SU-DHL-6 (cell line): ENCODE results near the gene CTTN.
"Not testable (repeated sequence)": the region's sequence is repeated elsewhere in the genome, so short reads cannot be mapped to it uniquely, and the experiment has no call there.

ENCODE experiments used
- H2AFZ ChIP-seq: fragments of 200-600 bp; sonication (generic); 2 replicates; pipeline ENCODE4 v1.6.1; 2014; ENCODE audit warnings: low read depth, mild to moderate bottlenecking, moderate library complexity, mixed read lengths, antibody characterized with exemption, low read length; ENCODE audit not compliant: severe bottlenecking
- H3F3A ChIP-seq: fragments of 200-600 bp; shearing (Covaris generic); 2 replicates; pipeline ENCODE4 v1.6.0; 2016; ENCODE audit warnings: antibody characterized with exemption, mild to moderate bottlenecking; ENCODE audit not compliant: insufficient read depth
- H3K27ac ChIP-seq: fragments of 200-600 bp; sonication (generic); 2 replicates; pipeline ENCODE4 v1.5.1; 2016; ENCODE audit warnings: low read depth, mild to moderate bottlenecking, low read length, moderate library complexity, mixed read lengths
- H3K27me3 ChIP-seq: fragments of 200-600 bp; sonication (generic), shearing (Covaris generic); 2 replicates; pipeline ENCODE4 v1.6.0; 2014; ENCODE audit warnings: mild to moderate bottlenecking, low read length
- H3K36me3 ChIP-seq: fragments of 200-600 bp; sonication (generic); 2 replicates; pipeline ENCODE4 v1.6.1; 2014; ENCODE audit warnings: mild to moderate bottlenecking, low read length, mixed read lengths
- H3K4me2 ChIP-seq: fragments of 300-600, 200-600 bp; shearing (Covaris generic), sonication (generic); 2 replicates; pipeline ENCODE4 v1.6.0; 2014; ENCODE audit warnings: low read length, low read depth, mild to moderate bottlenecking; ENCODE audit not compliant: poor library complexity, severe bottlenecking
- H3K4me3 ChIP-seq: fragments of 200-600 bp; sonication (generic); 2 replicates; pipeline ENCODE4 v1.5.1; 2014; ENCODE audit warnings: antibody characterized with exemption, low read length, mild to moderate bottlenecking, mixed read lengths; ENCODE audit not compliant: insufficient read depth, poor library complexity, severe bottlenecking
- H3K79me2 ChIP-seq: fragments of 200-600 bp; sonication (generic); 2 replicates; pipeline ENCODE4 v1.6.1; 2014; ENCODE audit warnings: mild to moderate bottlenecking, low read length, moderate library complexity; ENCODE audit not compliant: insufficient read depth
- H3K9ac ChIP-seq: fragments of 200-600 bp; sonication (generic); 2 replicates; pipeline ENCODE4 v1.7.0; 2014; ENCODE audit warnings: mild to moderate bottlenecking, low read length
- H3K9me2 ChIP-seq: fragments of 200-600 bp; sonication (generic); replicated peaks from 2 replicates; pipeline ENCODE4 v1.6.1; 2014; ENCODE audit warnings: low read length; ENCODE audit not compliant: insufficient read depth
- H3K9me3 ChIP-seq: fragments of 200-600 bp; sonication (generic); 2 replicates; pipeline ENCODE4 v1.6.1; 2014; ENCODE audit warnings: low read length, mixed read lengths; ENCODE audit not compliant: insufficient read depth
- H4K20me1 ChIP-seq: fragments of 200-600 bp; sonication (generic); 2 replicates; pipeline ENCODE4 v1.6.1; 2014; ENCODE audit warnings: low read depth, mild to moderate bottlenecking, antibody characterized with exemption, low read length, moderate library complexity, mixed read lengths
- CTCF ChIP-seq: fragments of 200-600 bp; sonication (generic); IDR thresholded peaks from one replicate; pipeline ENCODE4 v1.5.1; 2017; ENCODE audit warnings: antibody characterized with exemption, mild to moderate bottlenecking, low read length, moderate library complexity; ENCODE audit not compliant: insufficient read depth, poor library complexity, severe bottlenecking
- EZH2phosphoT487 ChIP-seq: fragments of 200-600 bp; sonication (generic), shearing (Covaris generic); conservative IDR thresholded peaks from 2 replicates; pipeline ENCODE4 v1.6.1; 2018; ENCODE audit warnings: mild to moderate bottlenecking, antibody characterized with exemption, low read length, moderate library complexity, mixed read lengths

Gene CTTN

GRCh38 chr11:70384566-70385152 lies 13.7 kb upstream of the CTTN start:
- Histone ChIP-seq H3K9me2 (no peaks in the 10 kb centered on the region), H3K4me3 (no peak overlapping the region), H3K79me2 (0 out of 2 replicates have a peak, but pooled peaks cover 10% of the 10 kb centered on the region), H3K27me3 (no peaks in the 10 kb centered on the region), H2AFZ (no peak overlapping the region), H3K27ac (no peak overlapping the region), H3K9me3 (no peaks in the 10 kb centered on the region), H3K9ac (no peak overlapping the region), H3K36me3 (peaks cover 10% of the 10 kb centered on the region; the same call in 1 of the 2 replicates), H4K20me1 (no peaks in the 10 kb centered on the region), H3K4me2 (no peak overlapping the region), H3F3A (peaks cover 13% of the 10 kb centered on the region)
- TF ChIP-seq EZH2phosphoT487 = no peak
- no peak for TF ChIP-seq CTCF

GRCh38 chr11:70387564-70387963 lies 10.8 kb upstream of the CTTN start:
- peaks cover 21% of the 10 kb centered on the region; the same call in 1 of the 2 replicates for H3K79me2 ChIP-seq
- TF ChIP-seq EZH2phosphoT487 (no peak), CTCF (no peak)
- H3K27ac ChIP-seq = no peak overlapping the region
- H3F3A ChIP-seq = peaks cover 13% of the 10 kb centered on the region
- no peak overlapping the region for H3K9ac ChIP-seq
- H3K36me3 ChIP-seq = peaks cover 6% of the 10 kb centered on the region; the same call in 1 of the 2 replicates
- H3K4me2 ChIP-seq = no peak overlapping the region
- no peaks in the 10 kb centered on the region for H3K27me3 ChIP-seq
- H3K9me2 ChIP-seq = no peaks in the 10 kb centered on the region
- no peaks in the 10 kb centered on the region for H3K9me3 ChIP-seq
- no peak overlapping the region for H2AFZ ChIP-seq
- H3K4me3 ChIP-seq = no peak overlapping the region
- no peaks in the 10 kb centered on the region for H4K20me1 ChIP-seq

GRCh38 chr11:70389201-70389600 lies 9.1 kb upstream of the CTTN start:
- no peak overlapping the region for H3K27ac ChIP-seq
- no peak overlapping the region for H3K9ac ChIP-seq
- peaks cover 2% of the 10 kb centered on the region; the same call in 1 of the 2 replicates for H3F3A ChIP-seq
- no peak overlapping the region for H3K4me2 ChIP-seq
- H3K79me2 ChIP-seq = peaks cover 33% of the 10 kb centered on the region
- H3K9me3 ChIP-seq = no peaks in the 10 kb centered on the region
- no peaks in the 10 kb centered on the region for H4K20me1 ChIP-seq
- H3K27me3 ChIP-seq = no peaks in the 10 kb centered on the region
- TF ChIP-seq CTCF (no peak), EZH2phosphoT487 (no peak)
- H3K9me2 ChIP-seq = no peaks in the 10 kb centered on the region
- H2AFZ ChIP-seq = no peak overlapping the region
- H3K4me3 ChIP-seq = no peak overlapping the region
- peaks cover 1% of the 10 kb centered on the region for H3K36me3 ChIP-seq

- not testable (repeated sequence) for H3K9me2 ChIP-seq, H3K4me3 ChIP-seq, H3F3A ChIP-seq, H3K27ac ChIP-seq, H3K36me3 ChIP-seq, H3K9me3 ChIP-seq, H3K27me3 ChIP-seq, H3K4me2 ChIP-seq, H2AFZ ChIP-seq, H4K20me1 ChIP-seq, H3K9ac ChIP-seq
- peaks cover 41% of the 10 kb centered on the region for H3K79me2 ChIP-seq
Measured at GRCh38 chr11:70390882-70391281, 7.4 kb upstream of the CTTN start.
